UCSD-AML1 (cell line): ENCODE measurements around the gene SCGB1A1.

ENCODE experiments used
- DNase-seq: peaks from one replicate; lab custom pipeline; 2025; ENCODE audit not compliant: unreplicated experiment; lab: John Stamatoyannopoulos, UW

The SCGB1A1 gene

GRCh38 chr11:62398011-62398994 lies 20.5 kb upstream of the SCGB1A1 start:
- no peak for DNase-seq

DNA sequence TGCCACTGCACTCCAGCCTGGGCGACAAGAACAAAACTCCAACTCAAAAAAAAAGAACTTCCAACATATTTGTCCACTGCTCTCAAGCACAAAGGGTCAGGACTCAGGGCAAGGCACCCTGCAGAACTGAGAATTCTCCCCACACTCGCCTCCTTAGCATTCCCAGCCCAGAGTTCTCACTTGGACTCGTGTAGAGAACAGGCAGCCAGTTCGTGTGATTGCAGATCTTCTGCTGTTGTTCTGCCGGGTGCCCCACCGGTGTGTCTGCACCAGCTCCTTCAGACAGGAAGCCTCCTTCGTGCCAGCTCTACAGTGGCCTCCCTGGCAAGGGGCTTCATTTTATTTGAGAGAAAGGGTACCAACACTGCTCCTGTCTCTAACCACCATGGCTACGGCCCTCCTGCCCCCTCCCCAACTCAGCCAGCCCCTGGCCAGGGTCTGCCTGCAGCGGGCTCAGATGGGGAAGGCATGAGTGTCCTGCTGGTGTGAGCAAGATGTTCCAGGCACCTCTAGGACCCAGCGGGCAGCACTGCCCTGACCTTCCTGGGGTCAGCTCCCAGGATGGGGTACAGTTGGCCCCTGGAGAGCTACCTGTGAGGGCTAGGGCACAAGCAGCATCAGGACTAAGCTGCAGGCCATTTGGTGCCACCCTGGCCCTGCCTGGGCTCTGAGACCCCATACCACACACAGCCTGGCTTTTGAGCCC lies 19.5 kb upstream of the SCGB1A1 start:
- no peak for DNase-seq

DNA sequence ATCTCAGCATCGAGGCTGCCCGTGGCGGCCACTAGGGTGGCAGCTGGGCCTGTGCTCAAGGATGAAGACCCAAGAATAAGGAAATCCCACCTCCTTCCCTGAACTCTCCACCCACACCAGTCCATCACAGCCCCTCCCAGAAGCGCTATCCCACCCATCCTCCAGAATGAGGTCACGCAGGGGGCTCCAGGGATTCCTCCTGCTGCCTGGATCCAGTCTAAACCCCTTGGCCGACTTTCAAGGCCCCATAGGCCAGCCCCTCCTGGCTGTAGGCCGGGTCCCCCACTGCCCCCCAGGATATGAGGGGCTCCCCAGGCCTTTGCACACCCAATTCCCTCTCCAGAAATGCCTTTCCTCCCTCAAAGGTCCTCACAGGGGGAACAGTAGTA lies 19.0 kb upstream of the SCGB1A1 start:
- no peak for DNase-seq

GRCh38 chr11:62400281-62400680 lies 18.6 kb upstream of the SCGB1A1 start:
- no peak for DNase-seq

DNA sequence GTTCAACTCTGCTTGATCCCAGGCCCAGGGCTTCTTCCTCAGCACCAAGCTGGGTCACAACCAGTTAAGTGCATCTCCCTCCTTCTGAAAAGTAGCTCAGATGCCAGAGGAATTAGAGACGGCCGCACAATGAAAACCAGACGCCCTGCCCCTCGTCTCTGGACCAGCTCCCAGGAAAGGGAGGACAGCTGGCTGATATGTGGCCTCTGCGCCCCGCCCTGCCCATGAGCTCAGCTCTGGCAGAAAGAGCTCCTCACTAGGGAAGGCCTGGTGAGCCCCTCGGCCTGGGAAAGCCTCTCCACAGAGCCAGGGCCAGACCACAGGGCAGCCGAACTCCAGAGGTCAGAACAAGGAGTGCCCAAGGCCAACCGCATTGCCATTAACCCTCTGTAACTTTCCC lies 18.1 kb upstream of the SCGB1A1 start:
- no peak for DNase-seq

DNA sequence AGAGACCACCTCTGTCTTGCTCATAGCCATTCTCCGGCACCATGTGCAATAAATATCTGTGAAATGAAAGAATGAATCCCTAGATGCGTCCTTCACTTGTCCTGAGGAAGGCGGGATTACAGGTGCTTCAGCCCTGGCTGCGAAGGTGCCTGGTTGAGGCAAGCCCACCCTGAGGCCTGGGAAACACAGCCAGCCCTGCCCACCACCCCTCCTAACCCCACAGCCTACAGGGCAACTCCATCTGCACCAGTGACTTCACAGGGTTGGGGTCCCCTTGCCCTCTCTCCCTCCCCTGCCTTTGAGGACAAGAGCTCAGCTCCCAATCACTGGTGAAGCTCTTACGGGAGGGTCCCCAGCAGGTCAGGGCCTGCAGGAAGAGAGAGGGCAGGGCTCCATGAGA lies 17.5 kb upstream of the SCGB1A1 start:
- DNase-seq: no peak

GRCh38 chr11:62401811-62402210 lies 17.0 kb upstream of the SCGB1A1 start:
- DNase-seq: no peak

GRCh38 chr11:62402226-62402959 lies 16.4 kb upstream of the SCGB1A1 start:
- DNase-seq: peak; percentile 63

DNA sequence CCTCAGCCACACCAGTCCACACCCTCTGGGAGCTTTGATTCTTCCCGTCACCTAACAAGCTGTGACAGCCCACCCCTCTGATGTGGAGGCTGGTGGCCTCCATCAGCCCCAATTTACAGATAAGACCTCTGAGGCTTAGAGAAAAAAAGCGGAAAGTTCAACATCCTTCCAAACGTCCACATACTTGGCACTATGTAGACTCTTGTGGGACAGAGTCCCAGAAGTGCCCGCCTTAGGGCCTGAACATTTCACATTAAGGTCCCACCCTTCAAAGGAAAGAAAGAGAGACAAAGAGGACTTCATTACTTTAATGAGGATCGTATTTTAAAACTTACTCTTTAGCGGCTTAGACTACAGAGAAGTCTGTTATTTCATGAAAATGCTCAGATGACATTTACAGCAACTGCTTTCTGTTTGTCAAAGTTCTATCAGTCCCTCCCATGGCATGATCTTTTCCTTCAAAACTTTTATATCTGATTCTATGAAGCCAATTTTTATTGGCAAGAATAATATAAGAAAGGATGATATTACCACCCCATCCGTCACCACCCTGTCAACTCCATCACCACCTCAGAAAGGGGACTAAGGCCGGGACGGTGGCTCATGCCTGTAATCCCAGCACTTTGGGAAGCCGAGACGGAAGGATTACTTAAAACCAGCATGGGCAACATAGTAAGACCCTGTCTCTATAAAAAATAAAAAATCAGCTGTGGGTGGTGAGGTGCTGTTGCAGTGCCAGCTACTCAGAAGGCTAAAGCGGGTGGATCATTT lies 15.7 kb upstream of the SCGB1A1 start:
- no peak for DNase-seq

- no peak for DNase-seq
Measured at GRCh38 chr11:62404435-62404834, 14.4 kb upstream of the SCGB1A1 start.

DNA sequence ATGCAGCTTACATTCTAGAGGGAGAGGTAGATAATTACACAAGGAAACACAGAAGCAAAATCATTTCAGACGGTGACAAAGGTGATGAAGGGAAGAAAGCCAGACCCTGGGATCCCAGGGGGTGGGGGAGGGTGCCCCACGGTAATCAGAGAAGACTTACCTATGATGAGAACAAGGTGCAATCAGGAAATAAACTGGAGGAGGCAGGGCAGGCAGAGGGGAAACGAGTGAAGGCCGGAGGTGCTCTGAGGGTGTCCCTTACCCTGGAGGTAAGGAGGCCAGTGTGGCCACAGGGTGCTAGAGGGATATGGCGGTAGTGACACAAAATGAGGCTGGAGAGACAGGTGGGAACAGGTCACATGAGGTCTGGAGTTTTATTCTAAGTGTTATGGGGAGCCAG lies 13.9 kb upstream of the SCGB1A1 start:
- no peak for DNase-seq

GRCh38 chr11:62406034-62406433 lies 12.8 kb upstream of the SCGB1A1 start:
- no peak for DNase-seq

GRCh38 chr11:62409831-62410230 lies 9.0 kb upstream of the SCGB1A1 start:
- no peak for DNase-seq

GRCh38 chr11:62410972-62411371 lies 7.9 kb upstream of the SCGB1A1 start:
- no peak for DNase-seq

DNA sequence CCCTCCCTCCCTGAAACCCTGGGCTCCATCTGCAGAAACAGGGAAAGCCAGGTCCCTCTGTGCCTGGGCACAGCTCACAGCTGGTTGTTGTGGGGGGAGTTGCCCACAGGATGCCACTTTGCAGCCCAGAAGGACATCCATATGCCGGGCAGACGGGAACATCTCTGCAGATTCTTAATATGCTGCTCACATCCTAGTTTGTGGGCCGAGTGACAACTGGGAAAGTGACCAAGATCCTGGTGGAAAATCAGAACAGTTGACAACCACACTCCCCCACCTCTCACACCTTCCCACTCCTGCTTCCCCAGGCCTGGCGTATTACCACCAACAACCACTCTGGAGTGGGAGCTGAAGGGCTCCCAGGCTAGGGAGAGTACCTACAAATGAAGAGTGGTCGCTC lies 7.3 kb upstream of the SCGB1A1 start:
- no peak for DNase-seq

GRCh38 chr11:62413060-62413696 lies 5.7 kb upstream of the SCGB1A1 start:
- no peak for DNase-seq

GRCh38 chr11:62416596-62416995 lies 2.2 kb upstream of the SCGB1A1 start:
- no peak for DNase-seq

DNA sequence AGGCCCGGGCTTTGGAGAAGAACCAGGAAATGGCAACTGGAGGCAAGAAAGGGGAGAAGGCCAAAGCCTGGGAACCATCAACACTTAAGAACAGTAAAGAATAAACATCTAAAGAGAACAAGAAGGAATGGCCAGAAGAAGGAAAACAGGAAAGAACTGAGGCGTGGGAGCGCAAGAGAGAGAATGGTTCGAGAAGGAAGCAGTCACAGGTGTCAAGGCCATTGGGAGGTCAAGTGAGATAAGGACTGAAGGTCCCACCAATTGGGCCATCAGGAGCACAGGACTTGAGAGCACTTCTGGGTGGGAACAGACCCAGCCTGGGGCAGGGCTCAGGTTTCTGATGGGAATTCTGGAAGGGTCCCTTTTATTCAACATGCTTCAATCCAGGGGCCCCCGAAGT lies 697 bp upstream of the SCGB1A1 start:
- no peak for DNase-seq

DNA sequence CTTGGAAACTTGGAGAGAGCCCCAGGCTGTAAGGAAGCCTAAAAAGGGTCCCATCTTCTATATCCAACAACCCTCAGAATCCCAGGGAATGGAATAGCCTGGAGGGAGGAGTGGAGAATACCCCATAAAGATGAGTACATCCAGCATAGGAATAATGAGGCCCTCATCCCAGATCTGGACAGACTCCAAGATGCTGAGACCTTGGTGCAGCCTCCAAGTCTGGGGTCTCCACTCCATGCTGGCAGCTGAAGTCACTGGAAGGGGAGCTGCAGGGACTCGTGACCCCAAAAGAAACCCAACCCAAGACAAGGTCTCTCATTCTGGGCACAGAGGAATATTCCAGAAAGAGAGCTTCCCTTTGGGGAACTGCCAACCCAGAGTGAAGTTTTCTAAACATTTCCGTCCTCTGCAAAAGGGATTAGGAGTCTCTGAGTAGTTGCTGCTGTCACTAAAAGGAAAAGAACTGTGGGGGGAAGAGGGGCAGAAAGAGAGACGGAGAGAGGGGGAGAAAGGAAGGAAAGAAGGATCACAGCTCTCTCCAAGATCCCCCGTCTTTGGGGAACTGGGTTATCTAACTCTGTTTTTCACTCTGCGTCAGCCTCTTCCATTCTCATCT lies 589 bp downstream of the SCGB1A1 start:
- DNase-seq: no peak

DNA sequence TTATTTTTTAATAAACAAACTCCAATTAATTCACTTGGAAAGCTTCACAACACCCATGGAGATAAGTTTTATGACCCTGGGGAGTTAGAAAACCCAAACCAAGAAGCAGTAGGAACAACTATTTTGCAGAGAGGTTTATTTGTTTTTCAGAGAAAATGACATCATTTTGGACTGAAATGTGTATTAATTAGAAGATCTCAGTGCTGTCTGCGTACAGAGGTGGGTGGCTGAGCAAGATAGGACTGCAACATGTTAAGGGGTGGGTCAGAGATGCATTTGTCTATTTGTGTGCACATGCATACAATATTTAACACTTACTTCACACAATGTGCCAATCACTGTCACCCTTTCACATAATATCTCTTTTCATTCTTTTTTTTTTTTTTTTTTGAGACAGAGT lies 1.1 kb downstream of the SCGB1A1 start:
- DNase-seq: no peak
